CD4-positive, alpha-beta T cell (primary cell): ENCODE results near the gene METTL25. TPM values are rescaled to one million over a fixed set of nuclear protein-coding genes. Genes with fewer than 3 reads are reported as not detected.

Source experiments
- ATAC-seq: fragments of 200-7000 bp; cut with Tn5 transposase; one replicate; pipeline ENCODE4 v1.10.0; 2022; ENCODE audit warnings: mild to moderate bottlenecking; ENCODE audit not compliant: poor library complexity
- CTCF ChIA-PET: fragments of 350-600 bp; sonication (Branson Sonifier 250); formaldehyde crosslinking; loops from one replicate; lab custom pipeline; 2021; ENCODE audit warnings: antibody characterized with exemption, inconsistent platforms; lab: Charles Lee
- POLR2A ChIA-PET: fragments of 350-600 bp; sonication (Branson Sonifier 250); formaldehyde crosslinking; loops from one replicate; lab custom pipeline; 2021; ENCODE audit warnings: antibody characterized with exemption, inconsistent platforms; lab: Charles Lee
- DNase-seq, 14 experiments: peaks; one replicate each; pipeline ENCODE4 v3.0.0-alpha.2; 2013 to 2020; ENCODE audit warnings: mixed read lengths in 2 of 14
- H3K27ac ChIP-seq, 2 donors: one replicate each; pipeline versions ENCODE4 v1.5.1 to v1.7.0; 2013; ENCODE audit warnings: low read length in 2 of 2, low read depth in 1 of 2, mild to moderate bottlenecking in 1 of 2
- H3K27me3 ChIP-seq, 2 experiments: 1 replicate in 1 of 2; 2 replicates in 1 of 2; pipeline versions ENCODE4 v1.6.1 to v1.7.0; 2013; ENCODE audit warnings: low read length in 2 of 2, control low read depth in 1 of 2, mild to moderate bottlenecking in 1 of 2, moderate library complexity in 1 of 2; ENCODE audit not compliant: insufficient read depth in 2 of 2, control insufficient read depth in 1 of 2
- H3K36me3 ChIP-seq: one replicate; pipeline ENCODE4 v1.6.1; 2013; ENCODE audit warnings: low read length, control low read depth; ENCODE audit not compliant: insufficient read depth
- H3K4me1 ChIP-seq: one replicate; pipeline ENCODE4 v1.6.1; 2013; ENCODE audit warnings: low read length, control low read depth; ENCODE audit not compliant: insufficient read depth
- H3K4me3 ChIP-seq: one replicate; pipeline ENCODE4 v1.5.1; 2013; ENCODE audit warnings: mild to moderate bottlenecking, low read length, moderate library complexity
- H3K9me3 ChIP-seq, 2 experiments: 1 replicate in 1 of 2; 2 replicates in 1 of 2; pipeline versions ENCODE4 v1.6.1 to v1.7.0; 2013; ENCODE audit warnings: low read length in 2 of 2, mild to moderate bottlenecking in 2 of 2, control low read depth in 1 of 2, moderate library complexity in 1 of 2; ENCODE audit not compliant: control insufficient read depth in 1 of 2, insufficient read depth in 1 of 2
- H3K27ac Mint-ChIP-seq: one replicate; pipeline ENCODE4 v1.8.0; 2020; ENCODE audit warnings: mixed read lengths
- H3K27me3 Mint-ChIP-seq: one replicate; pipeline ENCODE4 v1.8.0; 2021; ENCODE audit warnings: mixed read lengths
- H3K36me3 Mint-ChIP-seq: one replicate; pipeline ENCODE4 v1.8.0; 2021; ENCODE audit warnings: low read depth, mixed read lengths
- H3K4me1 Mint-ChIP-seq: one replicate; pipeline ENCODE4 v1.8.0; 2021; ENCODE audit warnings: low read depth, mixed read lengths
- H3K4me3 Mint-ChIP-seq: one replicate; pipeline ENCODE4 v1.8.0; 2020; ENCODE audit warnings: mild to moderate bottlenecking, mixed read lengths
- H3K9me3 Mint-ChIP-seq: one replicate; pipeline ENCODE4 v1.8.0; 2020; ENCODE audit warnings: mixed read lengths
- intact Hi-C, 2 experiments: fragments of 100-400 bp; cut with DNase I in 1 of 2; cut with micrococcal nuclease in 1 of 2; formaldehyde crosslinking; loops; one replicate each; pipeline versions ENCODE4 v1.15.1 to v1.9.0; 2023 to 2025; cut with DNase I, micrococcal nuclease
- total RNA-seq, 174 experiments: library from RNA in 2 of 174; stranded (reverse) in 2 of 174; gene quantifications; one replicate each; pipeline ENCODE4 v1.2.3 and lab custom pipeline; 2021 to 2026
- TF ChIP-seq, protein P1 (sequence below): fragments of 200-600 bp; IDR thresholded peaks from one replicate; pipeline ENCODE4 v1.8.0; 2022; ENCODE audit warnings: antibody characterized with exemption, mild to moderate bottlenecking

Gene METTL25
- total RNA-seq, 2 experiments from 2014 or later = 12.4 to 12.6 TPM

DNA sequence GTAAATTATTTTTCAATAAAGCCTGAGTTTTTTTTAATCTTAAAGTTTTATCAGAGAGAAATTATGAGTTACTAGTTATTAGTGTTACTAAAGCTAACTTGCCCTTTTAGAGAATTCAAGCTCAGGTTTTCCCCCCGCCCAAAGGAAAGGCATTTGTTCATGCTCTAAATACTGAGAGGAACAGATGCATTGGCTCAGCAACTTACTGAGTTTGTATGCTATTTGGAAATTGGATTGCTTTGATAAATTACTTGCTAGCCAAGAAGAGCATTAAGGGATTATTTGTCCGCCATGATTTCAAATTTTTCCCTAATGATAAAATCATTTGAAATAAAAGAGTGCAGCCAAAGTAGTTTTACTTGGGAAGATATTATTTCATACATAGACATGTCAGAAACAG, 149.4 kb downstream of the METTL25 start:
- Histone ChIP-seq H3K4me3 (no peak overlapping the region), H3K27me3 (no peaks in the 10 kb centered on the region), H3K9me3 (no peaks in the 10 kb centered on the region), H3K36me3 (no peaks in the 10 kb centered on the region), H3K4me1 (no peaks in the 10 kb centered on the region), H3K27ac (no peak overlapping the region)
- DNase-seq (no peak), ATAC-seq (no peak)
- intact Hi-C loops = no loop called here
- ChIA-PET CTCF (no interaction called here), POLR2A (no interaction called here)
- TF ChIP-seq, protein P1, sequence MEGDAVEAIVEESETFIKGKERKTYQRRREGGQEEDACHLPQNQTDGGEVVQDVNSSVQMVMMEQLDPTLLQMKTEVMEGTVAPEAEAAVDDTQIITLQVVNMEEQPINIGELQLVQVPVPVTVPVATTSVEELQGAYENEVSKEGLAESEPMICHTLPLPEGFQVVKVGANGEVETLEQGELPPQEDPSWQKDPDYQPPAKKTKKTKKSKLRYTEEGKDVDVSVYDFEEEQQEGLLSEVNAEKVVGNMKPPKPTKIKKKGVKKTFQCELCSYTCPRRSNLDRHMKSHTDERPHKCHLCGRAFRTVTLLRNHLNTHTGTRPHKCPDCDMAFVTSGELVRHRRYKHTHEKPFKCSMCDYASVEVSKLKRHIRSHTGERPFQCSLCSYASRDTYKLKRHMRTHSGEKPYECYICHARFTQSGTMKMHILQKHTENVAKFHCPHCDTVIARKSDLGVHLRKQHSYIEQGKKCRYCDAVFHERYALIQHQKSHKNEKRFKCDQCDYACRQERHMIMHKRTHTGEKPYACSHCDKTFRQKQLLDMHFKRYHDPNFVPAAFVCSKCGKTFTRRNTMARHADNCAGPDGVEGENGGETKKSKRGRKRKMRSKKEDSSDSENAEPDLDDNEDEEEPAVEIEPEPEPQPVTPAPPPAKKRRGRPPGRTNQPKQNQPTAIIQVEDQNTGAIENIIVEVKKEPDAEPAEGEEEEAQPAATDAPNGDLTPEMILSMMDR = no peak
- H3K4me3 Mint-ChIP-seq = no peak overlapping the region
- H3K4me1 Mint-ChIP-seq = no peaks in the 10 kb centered on the region
- H3K27me3 Mint-ChIP-seq = no peaks in the 10 kb centered on the region
- no peaks in the 10 kb centered on the region for H3K36me3 Mint-ChIP-seq
- no peaks in the 10 kb centered on the region for H3K9me3 Mint-ChIP-seq
- H3K27ac Mint-ChIP-seq = no peak overlapping the region

DNA sequence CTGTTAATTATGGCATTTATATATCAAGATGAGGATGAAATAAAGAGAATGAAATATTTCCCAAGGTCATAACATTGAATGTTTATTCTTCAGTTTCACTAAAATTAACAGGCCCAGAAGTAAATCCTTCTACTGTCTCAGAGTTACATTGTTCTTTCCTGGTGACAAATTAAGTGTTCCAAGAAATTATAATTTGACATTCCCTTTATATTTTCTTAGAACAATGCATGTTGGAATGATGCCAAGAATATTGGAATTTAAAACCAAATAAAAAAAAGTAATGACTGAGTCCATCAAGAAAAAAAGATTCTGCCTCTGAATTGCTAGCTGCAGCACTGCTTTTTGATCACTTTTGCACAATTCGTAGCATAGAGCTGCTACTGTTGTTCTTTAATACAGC, 152.1 kb downstream of the METTL25 start:
- H3K4me3 Mint-ChIP-seq = no peak overlapping the region
- CTCF ChIA-PET = no interaction called here

DNA sequence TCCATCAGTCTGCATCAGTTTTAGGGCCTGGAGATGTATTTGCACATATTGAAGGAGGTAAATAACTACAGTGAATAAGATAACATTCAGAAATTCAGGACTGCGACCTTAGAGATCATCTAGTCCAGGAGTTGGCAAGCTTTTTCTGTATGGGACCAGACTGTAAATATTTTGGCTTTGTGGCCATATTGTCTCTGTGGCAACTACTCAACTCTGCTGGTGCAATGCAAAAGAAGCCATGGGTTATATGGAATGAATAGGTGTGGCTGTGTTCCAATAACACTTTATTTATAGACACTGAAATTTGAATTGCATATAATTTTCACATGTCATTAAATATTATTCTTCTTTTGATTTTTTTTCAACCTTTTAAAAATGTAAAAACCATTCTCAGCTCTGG, 156.6 kb downstream of the METTL25 start:
- peaks cover 6% of the 10 kb centered on the region for H3K27me3 Mint-ChIP-seq
- no peak for ATAC-seq
- no peak overlapping the region for H3K4me3 Mint-ChIP-seq
- no peak overlapping the region for H3K27ac Mint-ChIP-seq
- POLR2A ChIA-PET = no interaction called here
- no peaks in the 10 kb centered on the region for H3K27me3 ChIP-seq
- H3K27ac ChIP-seq = no peak overlapping the region
- no peaks in the 10 kb centered on the region for H3K36me3 ChIP-seq
- TF ChIP-seq, protein P1 = no peak
- CTCF ChIA-PET = no interaction called here
- no peaks in the 10 kb centered on the region for H3K4me1 Mint-ChIP-seq
- H3K4me1 ChIP-seq = no peaks in the 10 kb centered on the region
- no peak for DNase-seq
- H3K36me3 Mint-ChIP-seq = no peaks in the 10 kb centered on the region
- intact Hi-C loops = no loop called here
- H3K9me3 ChIP-seq = no peaks in the 10 kb centered on the region
- H3K9me3 Mint-ChIP-seq = no peaks in the 10 kb centered on the region
- no peak overlapping the region for H3K4me3 ChIP-seq

More for the DNA sequence above, 152.1 kb downstream of the METTL25 start:
- ATAC-seq (no peak), DNase-seq (no peak)
- TF ChIP-seq, protein P1 = no peak
- Histone ChIP-seq H3K9me3 (no peaks in the 10 kb centered on the region), H3K4me1 (no peaks in the 10 kb centered on the region), H3K27me3 (no peaks in the 10 kb centered on the region), H3K27ac (no peak overlapping the region), H3K36me3 (no peaks in the 10 kb centered on the region), H3K4me3 (no peak overlapping the region)
- Mint-ChIP-seq H3K9me3 (no peaks in the 10 kb centered on the region), H3K4me1 (no peaks in the 10 kb centered on the region), H3K36me3 (no peaks in the 10 kb centered on the region), H3K27ac (no peak overlapping the region), H3K27me3 (no peaks in the 10 kb centered on the region)
- POLR2A ChIA-PET = no interaction called here
- intact Hi-C loops = no loop called here
